Small intestine (tissue), 7 donors: Measurements from ENCODE around the gene SOD1. TPM values are rescaled to one million over a fixed set of nuclear protein-coding genes. Genes with fewer than 3 reads are reported as not detected.

Experiments
- DNase-seq, 2 donors: peaks; one replicate each; pipeline versions ENCODE4 v3.0.0 to v3.0.0-alpha.2; 2013
- FAIRE-seq: peaks from 2 replicates; lab custom pipeline; 2012; peaks lifted over from hg19 to GRCh38; lab: Jason Lieb, UNC
- H3K27ac ChIP-seq, 3 donors: one replicate each; pipeline ENCODE4 v1.5.1; 2013; ENCODE audit warnings: low read length in 2 of 3, mild to moderate bottlenecking in 2 of 3, control low read depth in 1 of 3, inconsistent platforms in 1 of 3, low read depth in 1 of 3, moderate library complexity in 1 of 3
- H3K27me3 ChIP-seq, 3 donors: one replicate each; pipeline ENCODE4 v1.6.1; 2013; ENCODE audit warnings: low read length in 3 of 3, inconsistent platforms in 1 of 3; ENCODE audit not compliant: control insufficient read depth in 3 of 3, insufficient read depth in 3 of 3
- H3K36me3 ChIP-seq, 3 donors: one replicate each; pipeline ENCODE4 v1.6.1; 2013; ENCODE audit warnings: low read length in 3 of 3, inconsistent platforms in 1 of 3, low read depth in 1 of 3, mild to moderate bottlenecking in 1 of 3, moderate library complexity in 1 of 3; ENCODE audit not compliant: control insufficient read depth in 3 of 3, insufficient read depth in 2 of 3
- H3K4me1 ChIP-seq, 3 donors: one replicate each; pipeline ENCODE4 v1.6.1; 2013; ENCODE audit warnings: low read length in 2 of 3, inconsistent platforms in 1 of 3, low read depth in 1 of 3, mild to moderate bottlenecking in 1 of 3, moderate library complexity in 1 of 3; ENCODE audit not compliant: control insufficient read depth in 3 of 3, insufficient read depth in 2 of 3
- H3K4me3 ChIP-seq, 3 donors: one replicate each; pipeline ENCODE4 v1.5.1; 2013; ENCODE audit warnings: low read length in 3 of 3, control low read depth in 1 of 3, inconsistent platforms in 1 of 3, low read depth in 1 of 3, mild to moderate bottlenecking in 1 of 3, moderate library complexity in 1 of 3
- H3K9me3 ChIP-seq, 2 donors: one replicate each; pipeline ENCODE4 v1.6.1; 2013; ENCODE audit warnings: low read depth in 1 of 2, low read length in 1 of 2; ENCODE audit not compliant: control insufficient read depth in 2 of 2, insufficient read depth in 1 of 2
- WGBS, 3 donors: extraction: QIAGEN DNeasy Blood & Tissue Kit; methylation state at CpG; one replicate each; pipeline ENCODE4 v1.1.7; 2013; 5-methylcytosine and 5-hydroxymethylcytosine counted together
- polyA plus RNA-seq, 4 donors: library from polyadenylated mRNA; stranded (reverse) in 3 of 4; unstranded in 1 of 4; fragments of 200-250 nt in 3 of 4; fragments of 120-200 nt in 1 of 4; gene quantifications; one replicate each; pipeline versions ENCODE4 v1.2.1 to v1.2.3, GENCODE V29; 2013
- donor health status: healthy with polysubstance abuse.
- donor health status: control.
- donor health status: control.
- donor health status: Bipolar disorder and iron deficiency.
- donor health status: healthy.

The SOD1 gene
- polyA plus RNA-seq, 4 donors, result 163 to 1,515 (median 759) TPM

- FAIRE-seq, result no peak
- H3K27ac ChIP-seq, result no peak overlapping the region
- H3K9me3 ChIP-seq, result no peaks in the 10 kb centered on the region
- 85 to 96% (median 88%) methylated on average over 2 of the region's 2 CpGs for WGBS, 3 donors
- H3K36me3 ChIP-seq, result peaks cover 3 to 12% (median 5%) of the 10 kb centered on the region in 3 donors
- no peak for DNase-seq
- H3K27me3 ChIP-seq, result no peaks in the 10 kb centered on the region
- H3K4me1 ChIP-seq, result peaks cover 2 to 3% (median 2%) of the 10 kb centered on the region in 3 donors
- H3K4me3 ChIP-seq, result no peak overlapping the region
Observed at GRCh38 chr21:31675960-31676359, 16.5 kb downstream of the SOD1 start.

GRCh38 chr21:31677047-31677446 is 17.6 kb downstream of the SOD1 start:
- no peak overlapping the region for H3K27ac ChIP-seq
- no peak overlapping the region for H3K4me3 ChIP-seq
- H3K9me3 ChIP-seq, result no peaks in the 10 kb centered on the region
- H3K36me3 ChIP-seq, result peaks cover 0 to 4% (median 1%) of the 10 kb centered on the region in 3 donors
- FAIRE-seq (no peak), DNase-seq (no peak)
- H3K4me1 ChIP-seq, result peaks cover 2 to 3% (median 2%) of the 10 kb centered on the region in 3 donors
- H3K27me3 ChIP-seq, result no peaks in the 10 kb centered on the region
- 94 to 97% (median 95%) methylated on average over 3 of the region's 3 CpGs for WGBS, 3 donors

GRCh38 chr21:31678478-31678877 is 19.0 kb downstream of the SOD1 start:
- FAIRE-seq (no peak), DNase-seq (no peak)
- 94 to 97% (median 96%) methylated on average over 2 of the region's 2 CpGs for WGBS, 3 donors
- Histone ChIP-seq H3K4me1 (peaks cover 2 to 3% (median 2%) of the 10 kb centered on the region in 3 donors), H3K27me3 (no peaks in the 10 kb centered on the region), H3K27ac (no peak overlapping the region), H3K9me3 (no peaks in the 10 kb centered on the region), H3K36me3 (peaks cover 0 to 4% (median 4%) of the 10 kb centered on the region in 3 donors), H3K4me3 (no peak overlapping the region)

- Histone ChIP-seq H3K27ac (no peak overlapping the region), H3K9me3 (no peaks in the 10 kb centered on the region), H3K36me3 (peaks cover 12 to 20% (median 18%) of the 10 kb centered on the region in 3 donors), H3K4me3 (no peak overlapping the region), H3K27me3 (no peaks in the 10 kb centered on the region), H3K4me1 (no peaks in the 10 kb centered on the region)
- DNase-seq, result no peak
- FAIRE-seq, result no peak
Observed at GRCh38 chr21:31682620-31683019, 23.1 kb downstream of the SOD1 start.

GRCh38 chr21:31683029-31683428 is 23.5 kb downstream of the SOD1 start:
- H3K9me3 ChIP-seq, result no peaks in the 10 kb centered on the region
- FAIRE-seq (no peak), DNase-seq (no peak)
- no peak overlapping the region for H3K4me3 ChIP-seq
- H3K4me1 ChIP-seq, result no peaks in the 10 kb centered on the region
- no peaks in the 10 kb centered on the region for H3K27me3 ChIP-seq
- peaks cover 12 to 23% (median 18%) of the 10 kb centered on the region in 3 donors for H3K36me3 ChIP-seq
- H3K27ac ChIP-seq, result no peak overlapping the region
- 76 to 82% (median 77%) methylated on average over 5 of the region's 5 CpGs for WGBS, 3 donors

GRCh38 chr21:31684918-31685317 is 25.4 kb downstream of the SOD1 start:
- H3K4me3 ChIP-seq, result no peak overlapping the region
- H3K9me3 ChIP-seq, result no peaks in the 10 kb centered on the region
- no peak overlapping the region for H3K27ac ChIP-seq
- 90 to 94% (median 92%) methylated on average over 7 of the region's 7 CpGs for WGBS, 3 donors
- FAIRE-seq, result no peak
- H3K4me1 ChIP-seq, result no peaks in the 10 kb centered on the region
- H3K27me3 ChIP-seq, result no peaks in the 10 kb centered on the region
- no peak for DNase-seq
- peaks cover 16 to 29% (median 18%) of the 10 kb centered on the region in 3 donors for H3K36me3 ChIP-seq

GRCh38 chr21:31686272-31686915 is 26.9 kb downstream of the SOD1 start:
- H3K36me3 ChIP-seq, result peaks cover 18 to 32% (median 20%) of the 10 kb centered on the region in 3 donors
- WGBS, 3 donors, result 76 to 85% (median 82%) methylated on average over 7 of the region's 7 CpGs
- no peak overlapping the region for H3K4me3 ChIP-seq
- FAIRE-seq (no peak), DNase-seq (no peak)
- no peaks in the 10 kb centered on the region for H3K9me3 ChIP-seq
- H3K27ac ChIP-seq, result no peak overlapping the region
- no peaks in the 10 kb centered on the region for H3K27me3 ChIP-seq
- H3K4me1 ChIP-seq, result no peaks in the 10 kb centered on the region

- DNase-seq (no peak), FAIRE-seq (no peak)
- H3K27me3 ChIP-seq, result no peaks in the 10 kb centered on the region
- no peak overlapping the region for H3K27ac ChIP-seq
- H3K4me1 ChIP-seq, result no peaks in the 10 kb centered on the region
- peaks cover 20 to 30% (median 20%) of the 10 kb centered on the region in 3 donors for H3K36me3 ChIP-seq
- 93 to 98% (median 93%) methylated on average over 2 of the region's 2 CpGs for WGBS, 3 donors
- no peak overlapping the region for H3K4me3 ChIP-seq
- no peaks in the 10 kb centered on the region for H3K9me3 ChIP-seq
Observed at GRCh38 chr21:31687108-31687507, 27.6 kb downstream of the SOD1 start.
